Activated CD8-positive, alpha-beta T cell treated with anti-CD3 and anti-CD28 coated beads for 36 hours (primary cell): ENCODE results near the gene NDUFA13. TPM values are rescaled to one million over a fixed set of nuclear protein-coding genes. Genes with fewer than 3 reads are reported as not detected.
A peak's percentile ranks its signal among the peaks of the same experiment; 100 is the strongest.

Experiments used
- ATAC-seq: fragments of 200-7000 bp; cut with Tn5 transposase; one replicate; pipeline ENCODE4 v1.10.0; 2021; ENCODE audit warnings: mild to moderate bottlenecking, moderate library complexity
- CTCF ChIA-PET: fragments of 350-600 bp; sonication (Branson Sonifier 250); formaldehyde crosslinking; loops from one replicate; lab custom pipeline; 2021; ENCODE audit warnings: antibody characterized with exemption; lab: Charles Lee
- POLR2A ChIA-PET: fragments of 350-600 bp; sonication (Branson Sonifier 250); formaldehyde crosslinking; loops from one replicate; lab custom pipeline; 2021; ENCODE audit warnings: antibody characterized with exemption; lab: Charles Lee
- DNase-seq: peaks from one replicate; pipeline ENCODE4 v3.0.0-alpha.2; 2020
- H3K27ac Mint-ChIP-seq: one replicate; pipeline ENCODE4 v1.8.0; 2021; ENCODE audit warnings: mild to moderate bottlenecking, mixed read lengths
- H3K27me3 Mint-ChIP-seq: one replicate; pipeline ENCODE4 v1.8.0; 2021; ENCODE audit warnings: mixed read lengths
- H3K36me3 Mint-ChIP-seq: one replicate; pipeline ENCODE4 v1.8.0; 2021; ENCODE audit warnings: low read depth, mixed read lengths
- H3K4me1 Mint-ChIP-seq: one replicate; pipeline ENCODE4 v1.8.0; 2021; ENCODE audit warnings: low read depth, mixed read lengths
- H3K4me3 Mint-ChIP-seq: one replicate; pipeline ENCODE4 v1.8.0; 2021; ENCODE audit warnings: mild to moderate bottlenecking, moderate library complexity, mixed read lengths
- H3K9me3 Mint-ChIP-seq: one replicate; pipeline ENCODE4 v1.8.0; 2021; ENCODE audit warnings: mixed read lengths
- intact Hi-C: fragments of 100-400 bp; cut with micrococcal nuclease; formaldehyde crosslinking; loops from one replicate; pipeline ENCODE4 v1.10.0; 2022
- total RNA-seq, 2 experiments: library from RNA; stranded (reverse); gene quantifications; one replicate each; pipeline ENCODE4 v1.2.3, GENCODE V29; 2021
- TF ChIP-seq, protein P1 (sequence below): fragments of 200-600 bp; IDR thresholded peaks from one replicate; pipeline ENCODE4 v1.8.0; 2022; ENCODE audit warnings: antibody characterized with exemption, mild to moderate bottlenecking

The NDUFA13 gene
- total RNA-seq, 2 experiments from 2014 or later = 298 to 310 TPM

DNA sequence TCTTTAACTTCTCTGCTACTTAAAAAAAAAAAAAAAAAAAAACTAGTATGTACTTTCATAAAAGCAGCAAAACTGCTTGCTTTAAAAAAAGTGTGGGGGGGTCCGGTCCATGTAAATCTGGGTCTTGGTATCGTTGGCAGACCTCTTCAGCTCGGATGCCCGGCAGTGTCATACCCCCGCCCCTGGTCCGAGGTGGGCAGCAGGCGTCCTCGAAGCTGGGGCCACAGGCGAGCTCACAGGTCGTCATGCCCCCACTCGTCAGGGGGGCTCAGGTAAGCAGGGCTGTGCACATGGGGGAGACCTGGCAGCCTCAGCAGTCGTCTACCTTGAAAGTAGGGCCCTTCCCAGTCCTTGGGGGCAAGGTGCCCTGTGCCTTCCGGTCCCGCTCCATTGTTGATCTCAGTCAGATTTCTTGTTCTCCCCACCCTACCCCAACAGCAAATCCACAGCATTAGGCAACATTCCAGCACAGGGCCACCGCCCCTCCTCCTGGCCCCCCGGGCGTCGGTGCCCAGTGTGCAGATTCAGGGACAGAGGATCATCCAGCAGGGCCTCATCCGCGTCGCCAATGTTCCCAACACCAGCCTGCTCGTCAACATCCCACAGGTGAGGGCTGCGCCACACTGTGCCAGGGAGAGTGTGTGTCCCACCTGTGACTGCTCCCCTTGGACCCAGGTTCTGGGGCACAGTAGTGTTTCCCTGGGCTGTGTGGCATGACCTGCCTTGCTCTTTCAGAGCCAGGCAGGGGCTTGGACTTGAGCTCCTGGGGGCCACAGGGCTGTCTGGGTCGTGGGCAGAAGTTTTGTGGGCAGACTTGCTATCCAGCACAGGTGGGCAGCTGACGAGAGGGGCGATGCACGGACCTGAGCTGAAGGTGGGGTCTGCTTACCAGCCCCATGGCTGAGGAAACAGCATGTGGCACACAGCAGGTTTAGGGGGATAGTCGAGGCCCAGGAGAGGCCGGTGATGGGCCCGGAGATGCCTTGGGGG, 20.1 kb upstream of the NDUFA13 start:
- ChIA-PET POLR2A (no interaction called here), CTCF (no interaction called here)
- intact Hi-C loops = no loop called here
- H3K9me3 Mint-ChIP-seq = no peaks in the 10 kb centered on the region
- DNase-seq (no peak), ATAC-seq (no peak)
- H3K4me1 Mint-ChIP-seq = peaks cover 6% of the 10 kb centered on the region
- H3K36me3 Mint-ChIP-seq = peaks cover 39% of the 10 kb centered on the region
- H3K27me3 Mint-ChIP-seq = no peaks in the 10 kb centered on the region
- TF ChIP-seq, protein P1, sequence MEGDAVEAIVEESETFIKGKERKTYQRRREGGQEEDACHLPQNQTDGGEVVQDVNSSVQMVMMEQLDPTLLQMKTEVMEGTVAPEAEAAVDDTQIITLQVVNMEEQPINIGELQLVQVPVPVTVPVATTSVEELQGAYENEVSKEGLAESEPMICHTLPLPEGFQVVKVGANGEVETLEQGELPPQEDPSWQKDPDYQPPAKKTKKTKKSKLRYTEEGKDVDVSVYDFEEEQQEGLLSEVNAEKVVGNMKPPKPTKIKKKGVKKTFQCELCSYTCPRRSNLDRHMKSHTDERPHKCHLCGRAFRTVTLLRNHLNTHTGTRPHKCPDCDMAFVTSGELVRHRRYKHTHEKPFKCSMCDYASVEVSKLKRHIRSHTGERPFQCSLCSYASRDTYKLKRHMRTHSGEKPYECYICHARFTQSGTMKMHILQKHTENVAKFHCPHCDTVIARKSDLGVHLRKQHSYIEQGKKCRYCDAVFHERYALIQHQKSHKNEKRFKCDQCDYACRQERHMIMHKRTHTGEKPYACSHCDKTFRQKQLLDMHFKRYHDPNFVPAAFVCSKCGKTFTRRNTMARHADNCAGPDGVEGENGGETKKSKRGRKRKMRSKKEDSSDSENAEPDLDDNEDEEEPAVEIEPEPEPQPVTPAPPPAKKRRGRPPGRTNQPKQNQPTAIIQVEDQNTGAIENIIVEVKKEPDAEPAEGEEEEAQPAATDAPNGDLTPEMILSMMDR = no peak
- no peak overlapping the region for H3K4me3 Mint-ChIP-seq
- H3K27ac Mint-ChIP-seq = peak overlapping the region; percentile 42

DNA sequence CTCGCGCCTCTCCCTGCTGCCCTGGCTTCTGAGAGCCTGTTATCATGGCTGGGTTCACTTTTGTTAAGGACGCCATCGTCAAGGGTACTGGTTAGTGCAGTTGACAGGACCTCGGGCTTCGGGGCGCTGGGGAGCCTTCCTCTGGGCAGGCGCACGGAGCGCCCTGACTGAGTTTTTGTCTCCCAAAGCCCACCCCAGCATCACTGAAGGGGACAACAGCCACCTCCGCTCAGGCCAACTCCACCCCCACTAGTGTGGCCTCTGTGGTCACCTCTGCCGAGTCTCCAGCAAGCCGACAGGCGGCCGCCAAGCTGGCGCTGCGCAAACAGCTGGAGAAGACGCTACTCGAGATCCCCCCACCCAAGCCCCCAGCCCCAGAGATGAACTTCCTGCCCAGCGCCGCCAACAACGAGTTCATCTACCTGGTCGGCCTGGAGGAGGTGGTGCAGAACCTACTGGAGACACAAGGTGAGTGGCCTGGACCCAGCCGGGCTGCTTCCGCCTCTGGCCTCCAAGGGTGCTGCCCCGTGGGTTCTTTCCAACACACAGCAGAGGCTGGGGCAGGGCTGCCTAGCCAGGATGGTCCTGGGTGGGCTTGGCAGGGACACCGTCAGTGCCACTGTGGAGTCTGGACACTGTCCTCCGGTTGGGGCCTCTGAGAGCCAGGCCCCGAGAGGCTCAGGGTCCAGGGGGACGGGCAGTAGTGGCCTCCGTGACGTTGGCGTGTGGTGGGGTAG, 17.6 kb upstream of the NDUFA13 start:
- Mint-ChIP-seq H3K4me1 (peaks cover 6% of the 10 kb centered on the region), H3K9me3 (no peaks in the 10 kb centered on the region), H3K27ac (no peak overlapping the region), H3K4me3 (no peak overlapping the region), H3K36me3 (peaks cover 55% of the 10 kb centered on the region), H3K27me3 (no peaks in the 10 kb centered on the region)
- DNase-seq (no peak), ATAC-seq (no peak)
- CTCF ChIA-PET = no interaction called here
- intact Hi-C loops = no loop called here
- POLR2A ChIA-PET = no interaction called here
- TF ChIP-seq, protein P1 = no peak

DNA sequence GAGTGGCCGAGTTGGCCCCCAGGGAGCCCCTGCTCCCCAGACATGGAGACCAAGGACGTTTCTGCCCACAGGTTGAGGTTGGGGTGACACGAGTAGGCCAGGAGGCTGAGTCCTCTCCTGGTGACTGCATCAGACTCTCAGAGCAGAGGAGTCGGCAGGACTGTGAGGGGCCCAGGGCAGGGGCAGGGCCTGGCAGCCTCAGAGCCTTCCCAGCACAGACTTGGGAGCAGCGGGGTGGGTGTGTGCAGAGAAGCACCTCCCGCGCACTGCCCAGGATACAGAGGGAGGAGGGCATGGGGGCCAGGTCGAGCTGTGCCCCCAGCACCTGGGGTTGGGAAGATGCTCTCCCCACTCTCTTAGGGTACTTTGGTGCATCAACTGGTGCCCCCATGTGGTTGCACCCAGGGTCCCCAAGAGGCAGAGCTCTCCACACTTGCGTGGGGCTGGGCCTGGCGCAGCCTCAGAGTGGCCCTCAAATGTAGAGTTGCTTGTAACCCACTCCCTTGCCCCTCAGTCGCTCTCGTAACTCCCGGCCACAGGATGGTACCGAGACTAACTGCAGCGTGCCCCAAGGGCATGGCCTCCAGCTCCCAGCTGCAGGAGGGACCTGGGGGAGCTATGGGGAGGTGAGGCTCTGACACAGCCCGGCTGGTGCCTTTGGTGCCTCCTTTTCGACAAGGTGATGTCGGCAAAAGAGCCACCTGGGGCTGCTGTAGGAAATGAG, 16.6 kb upstream of the NDUFA13 start:
- no peaks in the 10 kb centered on the region for H3K27me3 Mint-ChIP-seq
- intact Hi-C loops = no loop called here
- ChIA-PET POLR2A (no interaction called here), CTCF (no interaction called here)
- no peaks in the 10 kb centered on the region for H3K4me1 Mint-ChIP-seq
- H3K36me3 Mint-ChIP-seq = peaks cover 53% of the 10 kb centered on the region
- ATAC-seq (no peak), DNase-seq (no peak)
- H3K4me3 Mint-ChIP-seq = no peak overlapping the region
- H3K9me3 Mint-ChIP-seq = no peaks in the 10 kb centered on the region
- TF ChIP-seq, protein P1 = no peak
- H3K27ac Mint-ChIP-seq = no peak overlapping the region

DNA sequence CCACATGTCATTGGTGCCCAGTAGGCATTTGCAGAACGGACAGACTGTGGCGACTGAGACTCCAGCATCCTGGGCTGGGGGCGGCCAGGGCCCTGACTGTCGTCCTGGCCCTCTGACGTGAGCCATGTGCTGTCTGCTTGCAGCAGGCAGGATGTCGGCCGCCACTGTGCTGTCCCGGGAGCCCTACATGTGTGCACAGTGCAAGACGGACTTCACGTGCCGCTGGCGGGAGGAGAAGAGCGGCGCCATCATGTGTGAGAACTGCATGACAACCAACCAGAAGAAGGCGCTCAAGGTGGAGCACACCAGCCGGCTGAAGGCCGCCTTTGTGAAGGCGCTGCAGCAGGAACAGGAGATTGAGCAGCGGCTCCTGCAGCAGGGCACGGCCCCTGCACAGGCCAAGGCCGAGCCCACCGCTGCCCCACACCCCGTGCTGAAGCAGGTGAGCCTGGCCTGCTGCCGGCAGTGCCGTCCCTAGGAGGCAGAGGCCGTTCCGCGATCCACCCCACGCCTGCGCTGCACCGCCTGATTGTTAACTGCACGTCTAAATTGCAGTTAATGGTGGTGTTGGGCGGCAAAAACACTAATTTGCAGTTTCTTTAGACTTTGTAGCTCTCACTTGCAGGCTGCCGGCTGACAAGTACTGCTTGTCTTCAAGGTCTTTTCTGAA, 14.9 kb upstream of the NDUFA13 start:
- H3K9me3 Mint-ChIP-seq = no peaks in the 10 kb centered on the region
- H3K36me3 Mint-ChIP-seq = peaks cover 40% of the 10 kb centered on the region
- no peaks in the 10 kb centered on the region for H3K27me3 Mint-ChIP-seq
- POLR2A ChIA-PET = no interaction called here
- no peak overlapping the region for H3K27ac Mint-ChIP-seq
- ATAC-seq (no peak), DNase-seq (no peak)
- CTCF ChIA-PET = no interaction called here
- no peak overlapping the region for H3K4me3 Mint-ChIP-seq
- intact Hi-C loops = no loop called here
- H3K4me1 Mint-ChIP-seq = no peaks in the 10 kb centered on the region
- TF ChIP-seq, protein P1 = no peak
